ENCODE measurements around the gene PEF1.

GRCh38 chr1:31651766-31652165 is 7.1 kb upstream of the PEF1 start:
- TF ChIP-seq REST (IDR thresholded peaks at IDR 0.05; ENCODE audit: low read depth) = no peak
- no peak for TF ChIP-seq RAD21 (IDR thresholded peaks at IDR 0.05; ENCODE audit: low read depth)
- no peak for TF ChIP-seq CREB1 (IDR thresholded peaks at IDR 0.05; ENCODE audit: low read depth)
- TF ChIP-seq TAF1 (IDR thresholded peaks at IDR 0.05; ENCODE audit: low read depth) = no peak
- TF ChIP-seq YY1 (IDR thresholded peaks at IDR 0.05; ENCODE audit: low read depth) = no peak
- no peak for TF ChIP-seq FOXM1 (IDR thresholded peaks at IDR 0.05; ENCODE audit: borderline replicate concordance, low read depth)
- TF ChIP-seq MAX (IDR thresholded peaks at IDR 0.05) = no peak
- no peak for TF ChIP-seq EP300 (IDR thresholded peaks at IDR 0.05; ENCODE audit: borderline replicate concordance)
- no peak for TF ChIP-seq TCF12 (IDR thresholded peaks at IDR 0.05; ENCODE audit: low read depth)
- TF ChIP-seq ZBTB7A (IDR thresholded peaks at IDR 0.05; ENCODE audit: low read depth) = no peak
- TF ChIP-seq TEAD4 (IDR thresholded peaks at IDR 0.05) = no peak
